ENCODE data around the gene CRPPA. TPM values are rescaled to one million over a fixed set of nuclear protein-coding genes. Genes with fewer than 3 reads are reported as not detected.
"Not testable (repeated sequence)": the region's sequence is repeated elsewhere in the genome, so short reads cannot be mapped to it uniquely, and the experiment has no call there.

CRPPA gene
- under 1 TPM; 0.49 to 0.88 (median 0.67) TPM for polyA plus RNA-seq

GRCh38 chr7:16421333-16422102 lies at the start of gene CRPPA:
Gene CRPPA, minus strand, starts transcription at chr7:16421538. Its CDS starts 216 bp downstream, at chr7:16421322.
- WGBS, 3 donors, result 8 to 10% (median 9%) methylated on average over 46 to 50 of the region's 50 CpGs
- H3K27ac ChIP-seq (ENCODE audit: low read depth, low read length), result peak within 1 kb of the TSS; percentile 81

DNA sequence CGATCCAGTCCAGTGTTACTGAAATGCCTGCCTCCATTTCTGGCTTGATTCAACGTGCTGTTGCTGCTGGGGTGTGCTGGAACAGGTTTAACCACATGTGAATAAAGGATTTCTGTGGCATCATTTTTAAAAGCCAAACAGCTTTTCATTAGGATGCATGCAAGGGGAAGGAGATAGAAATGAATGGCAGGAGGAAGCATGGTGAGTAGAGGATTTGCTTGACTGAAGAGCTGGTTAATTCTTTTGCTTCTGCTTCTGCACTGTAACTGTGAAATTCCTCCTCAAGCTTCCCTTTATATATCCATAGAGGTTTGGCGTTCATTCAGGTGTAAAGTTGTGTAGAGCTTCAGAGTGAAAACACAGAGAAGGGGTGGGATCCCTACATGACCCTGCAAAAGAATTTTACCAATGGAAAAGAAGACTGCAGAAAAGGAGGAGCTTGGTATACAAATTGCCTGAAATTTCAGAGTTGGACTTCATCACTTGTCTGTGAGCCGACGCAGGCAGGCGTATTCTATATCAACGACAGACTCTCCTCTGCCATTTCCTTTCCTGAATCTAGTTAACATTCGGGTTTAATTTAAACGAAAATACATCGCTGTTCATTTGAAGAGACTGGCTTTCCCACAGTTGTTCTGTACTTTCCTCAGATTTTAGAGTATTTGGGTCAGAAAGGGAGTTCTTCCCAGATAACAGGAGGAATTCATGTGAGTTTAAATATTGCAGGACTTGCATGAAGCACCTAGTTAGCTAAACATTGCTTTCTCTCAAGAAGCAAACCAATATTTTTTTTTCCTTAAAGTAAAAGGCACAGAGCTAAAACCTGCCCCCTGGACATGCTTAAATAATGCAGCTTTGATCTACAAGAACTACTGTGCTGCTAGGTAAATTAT lies 44.4 kb upstream of the CRPPA start, which contains the start of gene SOSTDC1:
Gene SOSTDC1 (minus strand): TSS at position 270 of the 893 bp plus-strand sequence. CDS start 70 bp downstream, at position 200.
- H3K27ac ChIP-seq (ENCODE audit: low read depth, low read length), result no peak within 1 kb of the TSS
- 7 to 20% (median 14%) methylated on average over 10 of the region's 10 CpGs for WGBS, 3 donors

- 36 to 61% (median 61%) methylated on average over 10 of the region's 10 CpGs for whole genome bisulfite sequencing, 3 donors
- H3K27ac ChIP-seq (ENCODE audit: low read depth, low read length), result no peak overlapping the region
Measured at GRCh38 chr7:16463949-16464715, 42.8 kb upstream of the CRPPA start.

- no peak overlapping the region for H3K27ac ChIP-seq (ENCODE audit: low read depth, low read length)
- 27 to 36% (median 33%) methylated on average over 2 of the region's 2 CpGs for WGBS, 3 donors
Measured at GRCh38 chr7:16463520-16463919, 42.2 kb upstream of the CRPPA start.

GRCh38 chr7:16462431-16462889 lies 41.1 kb upstream of the CRPPA start:
- H3K27ac ChIP-seq (ENCODE audit: low read depth, low read length), result no peak overlapping the region
- WGBS, 3 donors, result 91 to 95% (median 93%) methylated on average over 7 of the region's 7 CpGs

DNA sequence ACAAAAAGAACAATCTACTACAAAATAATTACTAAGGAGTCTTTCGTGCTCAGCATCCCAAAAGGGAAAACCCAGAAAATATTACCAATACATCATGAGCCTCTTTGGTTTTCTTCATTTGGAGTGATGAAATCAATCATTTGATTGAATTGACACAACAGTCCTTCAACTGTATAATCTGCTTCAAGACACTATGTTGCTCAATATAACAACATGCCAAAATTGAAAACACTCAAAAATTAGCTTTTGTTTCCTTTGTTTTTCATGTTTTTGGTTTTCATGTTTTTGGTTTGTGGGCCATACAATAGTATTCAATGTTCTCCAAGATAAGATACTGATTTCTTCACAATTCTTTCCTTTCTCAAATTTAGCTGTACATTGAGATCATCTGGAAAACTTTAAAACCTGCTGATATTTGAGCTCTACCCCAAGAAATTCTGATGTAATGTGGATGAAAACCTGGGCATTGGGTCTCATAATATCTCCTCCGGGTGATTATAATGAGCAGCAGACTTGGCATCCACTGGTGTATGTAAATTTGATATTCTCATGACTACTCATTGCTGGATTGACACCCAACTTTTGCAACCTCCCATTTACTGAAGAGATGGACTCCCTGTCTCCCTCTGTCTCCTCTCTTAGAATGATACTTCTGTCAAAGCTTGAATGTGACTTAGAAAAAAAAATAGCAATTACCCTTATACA lies 39.6 kb upstream of the CRPPA start:
- 82 to 91% (median 84%) methylated on average over 2 of the region's 2 CpGs for WGBS, 3 donors
- no peak overlapping the region for H3K27ac ChIP-seq (ENCODE audit: low read depth, low read length)

DNA sequence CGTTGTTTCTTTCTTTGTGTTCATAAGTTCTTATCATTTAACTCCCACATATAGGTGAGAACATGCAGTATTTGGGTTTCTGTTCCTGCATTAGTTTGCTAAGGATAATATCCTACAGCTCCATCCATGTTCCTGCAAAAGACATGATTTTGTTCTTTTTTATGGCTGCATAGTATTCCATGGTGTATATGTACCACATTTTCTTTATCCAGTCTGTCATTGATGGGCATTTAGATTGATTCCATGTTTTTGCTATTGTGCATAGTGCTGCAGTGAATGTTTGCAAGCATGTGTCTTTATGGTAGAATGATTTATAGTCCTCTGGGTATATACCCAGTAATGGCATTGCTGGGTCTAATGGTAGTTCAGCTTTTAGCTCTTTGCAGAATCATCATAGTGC lies 35.0 kb upstream of the CRPPA start:
- WGBS, 3 donors, result 35 to 100% (median 55%) methylated on average over 1 of the region's 1 CpG

DNA sequence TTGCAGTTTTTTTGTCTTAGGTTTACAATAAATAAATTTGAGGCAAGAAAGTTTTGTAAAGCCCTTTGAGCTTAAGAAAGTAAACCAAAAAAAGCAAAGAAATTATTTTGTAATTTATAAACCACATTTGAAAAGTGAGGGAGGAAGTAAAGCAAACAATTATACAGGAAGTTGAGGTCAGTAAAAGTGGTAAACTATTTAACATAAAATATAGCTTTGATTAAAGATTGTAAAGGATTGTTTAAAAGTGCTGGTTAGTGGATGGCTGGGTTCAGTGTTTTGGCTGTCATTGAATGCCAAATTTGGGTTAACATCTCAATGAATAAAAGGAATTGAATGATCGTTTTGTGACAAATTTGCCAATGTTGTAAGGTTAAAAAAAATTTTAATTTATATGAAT lies 34.3 kb upstream of the CRPPA start:
- 43 to 69% (median 47%) methylated on average over 1 of the region's 1 CpG for WGBS, 3 donors

More for the DNA sequence above, 35.0 kb upstream of the CRPPA start:
- not testable (repeated sequence) for H3K27ac ChIP-seq (ENCODE audit: low read depth, low read length)

DNA sequence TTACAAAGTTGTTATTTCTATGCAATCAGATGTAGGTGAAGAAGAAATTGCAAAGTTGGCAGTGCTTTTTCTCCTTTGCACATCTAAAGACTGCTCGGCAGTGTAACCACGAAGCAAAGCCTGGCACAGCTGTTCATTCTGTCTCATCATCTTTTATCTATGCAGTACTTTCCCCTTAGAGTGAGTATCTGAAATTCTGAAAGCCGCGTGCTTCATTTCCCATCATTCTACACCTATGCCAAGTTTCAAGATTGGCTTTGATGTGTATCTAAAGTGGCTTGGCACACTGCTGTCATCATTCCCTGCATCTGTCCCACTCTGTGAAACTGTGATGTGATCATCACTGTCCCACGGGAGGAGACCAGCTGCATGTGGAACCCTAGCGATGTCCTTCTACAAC lies 29.0 kb upstream of the CRPPA start:
- H3K27ac ChIP-seq (ENCODE audit: low read depth, low read length), result no peak overlapping the region
- 88 to 92% (median 89%) methylated on average over 6 of the region's 6 CpGs for WGBS, 3 donors

More for the DNA sequence above, 34.3 kb upstream of the CRPPA start:
- no peak overlapping the region for H3K27ac ChIP-seq (ENCODE audit: low read depth, low read length)

DNA sequence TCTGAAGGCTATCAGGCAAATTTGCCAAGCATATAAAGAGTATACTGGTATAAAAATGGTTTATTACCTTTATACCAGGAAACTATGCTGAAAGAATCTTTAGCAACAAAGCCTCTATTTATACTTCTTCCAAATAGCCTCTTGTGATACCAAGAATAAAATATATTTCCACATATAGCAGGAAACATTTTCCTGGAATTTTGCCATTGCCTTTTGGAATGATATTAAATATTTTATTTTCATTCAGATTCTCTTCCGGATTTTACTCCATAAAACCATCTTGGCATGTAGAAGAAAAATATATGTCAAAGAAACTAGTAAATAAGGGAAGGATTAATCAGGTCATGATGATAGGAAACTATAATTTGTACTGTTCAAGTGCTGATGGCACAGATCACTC lies 26.5 kb upstream of the CRPPA start:
- WGBS, 3 donors, result 52 to 55% (median 53%) methylated on average over 1 of the region's 1 CpG
- no peak overlapping the region for H3K27ac ChIP-seq (ENCODE audit: low read depth, low read length)

GRCh38 chr7:16446508-16446907 lies 25.2 kb upstream of the CRPPA start:
- WGBS, 3 donors, result 42 to 96% (median 84%) methylated on average over 1 of the region's 1 CpG
- no peak overlapping the region for H3K27ac ChIP-seq (ENCODE audit: low read depth, low read length)

GRCh38 chr7:16443871-16444270 lies 22.5 kb upstream of the CRPPA start:
- not testable (repeated sequence) for H3K27ac ChIP-seq (ENCODE audit: low read depth, low read length)
- 92 to 95% (median 94%) methylated on average over 2 of the region's 2 CpGs for WGBS, 3 donors

- H3K27ac ChIP-seq (ENCODE audit: low read depth, low read length), result no peak overlapping the region
Measured at GRCh38 chr7:16438988-16439387, 17.6 kb upstream of the CRPPA start.

- H3K27ac ChIP-seq (ENCODE audit: low read depth, low read length), result no peak overlapping the region
- WGBS, 3 donors, result 58 to 83% (median 79%) methylated on average over 2 of the region's 2 CpGs
Measured at GRCh38 chr7:16436306-16436705, 15.0 kb upstream of the CRPPA start.

DNA sequence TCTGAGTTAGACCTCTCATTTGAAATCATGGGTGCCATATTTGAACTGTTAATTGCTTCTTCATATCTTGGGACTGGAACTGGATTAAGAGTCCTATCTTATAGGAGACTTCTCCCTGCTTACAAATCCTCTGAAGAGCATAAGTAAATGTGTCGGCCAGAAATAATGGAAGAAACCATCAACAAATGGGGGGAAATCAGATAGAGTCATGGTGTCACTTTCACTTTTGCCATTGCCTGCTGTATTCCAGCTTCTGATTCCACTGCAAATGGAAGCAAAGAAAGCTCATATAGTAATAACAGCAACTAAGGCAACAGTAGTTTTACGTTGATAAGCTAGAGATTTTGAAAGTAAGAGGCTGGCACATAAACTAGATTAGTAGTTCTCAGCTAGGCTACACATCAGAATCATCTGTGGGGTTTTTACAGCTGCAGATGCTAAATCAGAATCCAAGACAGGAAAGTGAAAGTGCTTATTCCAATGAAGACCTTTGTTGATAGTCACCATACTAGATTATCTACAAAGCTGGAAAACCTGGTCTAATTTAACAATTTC lies 12.3 kb upstream of the CRPPA start:
- 80 to 84% (median 81%) methylated on average over 2 of the region's 2 CpGs for WGBS, 3 donors
- no peak overlapping the region for H3K27ac ChIP-seq (ENCODE audit: low read depth, low read length)

DNA sequence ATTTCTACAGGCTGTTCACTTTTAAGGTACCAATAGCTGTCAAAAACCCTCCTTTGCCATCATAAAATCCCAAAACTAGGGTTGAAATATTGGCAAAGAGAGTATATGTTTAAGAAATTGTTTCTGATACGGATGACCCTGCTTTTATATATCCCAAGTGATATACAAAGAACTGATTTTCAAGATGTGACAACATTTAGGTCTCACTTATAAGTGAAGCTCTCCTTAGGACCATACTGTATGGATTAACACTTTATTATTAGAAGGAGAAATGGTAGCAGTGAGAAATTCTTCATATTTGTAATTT lies 11.0 kb upstream of the CRPPA start:
- no peak overlapping the region for H3K27ac ChIP-seq (ENCODE audit: low read depth, low read length)
- WGBS, 3 donors, result 89 to 96% (median 93%) methylated on average over 1 of the region's 1 CpG

- 87 to 90% (median 88%) methylated on average over 2 of the region's 2 CpGs for WGBS, 3 donors
- no peak overlapping the region for H3K27ac ChIP-seq (ENCODE audit: low read depth, low read length)
Measured at GRCh38 chr7:16431646-16432424, 10.5 kb upstream of the CRPPA start.

All from adipose tissue (tissue), 3 donors.